Measurements from ENCODE around the gene NECTIN1.

DNA sequence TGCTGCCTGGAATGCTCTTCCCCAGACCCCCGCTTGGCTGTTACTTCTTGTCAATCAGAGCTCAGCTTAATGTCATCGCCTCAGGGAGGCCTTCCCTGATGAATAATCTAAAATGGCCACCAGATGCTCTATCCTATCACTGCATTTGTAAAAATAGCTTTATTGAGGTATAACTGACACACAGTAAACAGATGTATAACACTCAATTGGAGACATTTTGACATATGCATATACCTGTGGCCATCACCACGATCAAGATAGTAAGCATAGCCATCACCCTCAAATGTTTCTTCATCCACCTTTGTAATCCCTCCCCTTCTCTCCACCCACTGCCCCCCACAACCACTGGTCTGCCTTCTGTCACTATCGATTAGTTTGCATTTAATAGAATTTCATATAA, 36.6 kb upstream of the NECTIN1 start:
- TF ChIP-seq, protein P1, sequence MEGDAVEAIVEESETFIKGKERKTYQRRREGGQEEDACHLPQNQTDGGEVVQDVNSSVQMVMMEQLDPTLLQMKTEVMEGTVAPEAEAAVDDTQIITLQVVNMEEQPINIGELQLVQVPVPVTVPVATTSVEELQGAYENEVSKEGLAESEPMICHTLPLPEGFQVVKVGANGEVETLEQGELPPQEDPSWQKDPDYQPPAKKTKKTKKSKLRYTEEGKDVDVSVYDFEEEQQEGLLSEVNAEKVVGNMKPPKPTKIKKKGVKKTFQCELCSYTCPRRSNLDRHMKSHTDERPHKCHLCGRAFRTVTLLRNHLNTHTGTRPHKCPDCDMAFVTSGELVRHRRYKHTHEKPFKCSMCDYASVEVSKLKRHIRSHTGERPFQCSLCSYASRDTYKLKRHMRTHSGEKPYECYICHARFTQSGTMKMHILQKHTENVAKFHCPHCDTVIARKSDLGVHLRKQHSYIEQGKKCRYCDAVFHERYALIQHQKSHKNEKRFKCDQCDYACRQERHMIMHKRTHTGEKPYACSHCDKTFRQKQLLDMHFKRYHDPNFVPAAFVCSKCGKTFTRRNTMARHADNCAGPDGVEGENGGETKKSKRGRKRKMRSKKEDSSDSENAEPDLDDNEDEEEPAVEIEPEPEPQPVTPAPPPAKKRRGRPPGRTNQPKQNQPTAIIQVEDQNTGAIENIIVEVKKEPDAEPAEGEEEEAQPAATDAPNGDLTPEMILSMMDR (IDR thresholded peaks at IDR 0.05; ENCODE audit: poor library complexity): no peak
- TF ChIP-seq EZH2phosphoT487 (IDR thresholded peaks at IDR 0.05; ENCODE audit: low read depth, severe bottlenecking, unreplicated experiment): no peak
